Left hindlimb (tissue), 1 donor: Measurements from ENCODE around the gene POLD3.

Experiments
- DNase-seq: peaks from one replicate; pipeline ENCODE4 v3.0.0-alpha.2; 2018

The POLD3 gene

DNA sequence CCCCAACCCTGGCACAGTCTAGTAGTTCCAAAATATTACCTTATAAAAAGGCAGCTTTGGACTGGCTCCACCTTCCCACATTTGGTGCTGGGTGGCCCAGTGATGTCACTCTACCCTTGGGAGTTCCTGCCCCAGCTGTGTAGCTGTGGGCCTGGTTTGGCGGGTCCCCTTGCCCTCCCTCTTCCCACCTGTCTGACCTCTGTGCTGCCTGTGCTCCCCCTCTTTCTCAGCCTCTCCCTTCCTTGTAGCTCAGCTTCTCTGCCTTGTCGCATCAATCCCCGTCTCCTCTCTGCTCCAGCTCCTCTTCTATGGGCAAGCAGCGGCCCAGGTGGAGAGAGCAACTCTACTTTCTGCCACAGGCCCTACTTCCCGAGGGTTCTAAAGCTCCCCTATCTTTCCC is 84.2 kb downstream of the POLD3 start:
- DNase-seq = no peak

DNA sequence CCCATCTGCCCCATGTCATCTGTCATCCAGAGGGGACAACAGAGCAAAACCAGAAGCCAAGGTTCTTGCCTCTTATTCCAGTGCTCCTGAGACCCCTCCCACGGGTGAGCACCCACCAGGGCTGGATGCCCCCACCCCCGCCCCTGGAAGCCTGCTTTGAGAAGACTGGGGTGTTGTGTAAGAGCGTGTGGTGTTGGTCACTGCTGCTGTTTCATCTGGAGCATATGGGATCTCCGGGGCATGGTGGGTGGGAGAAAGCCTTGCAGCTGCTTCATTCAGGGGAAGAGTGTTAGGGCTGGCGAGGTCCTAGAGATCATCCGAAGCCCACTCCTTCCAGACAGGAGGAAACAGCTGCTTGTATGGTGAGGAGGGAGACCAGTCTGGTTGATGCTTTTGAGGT is 84.7 kb downstream of the POLD3 start:
- DNase-seq = no peak

DNA sequence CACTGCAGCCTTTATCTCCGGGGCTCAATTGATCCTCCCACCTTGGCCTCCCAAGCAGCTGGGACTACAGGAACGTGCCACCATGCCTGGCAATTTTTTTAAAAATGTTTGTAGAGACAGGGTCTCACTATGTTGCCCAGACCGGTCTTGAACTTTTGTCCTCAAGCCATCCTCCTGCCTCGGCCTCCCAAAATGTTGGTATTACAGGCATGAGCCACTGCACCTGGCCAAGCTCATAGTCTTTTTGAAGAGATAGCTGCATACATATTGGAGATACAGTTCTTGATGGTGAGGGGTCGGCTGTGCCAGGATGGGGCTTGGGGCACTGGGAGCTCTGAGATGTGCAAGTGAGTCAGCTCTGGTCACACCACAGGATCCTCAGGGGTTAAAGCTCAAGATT is 85.7 kb downstream of the POLD3 start:
- DNase-seq = no peak

DNA sequence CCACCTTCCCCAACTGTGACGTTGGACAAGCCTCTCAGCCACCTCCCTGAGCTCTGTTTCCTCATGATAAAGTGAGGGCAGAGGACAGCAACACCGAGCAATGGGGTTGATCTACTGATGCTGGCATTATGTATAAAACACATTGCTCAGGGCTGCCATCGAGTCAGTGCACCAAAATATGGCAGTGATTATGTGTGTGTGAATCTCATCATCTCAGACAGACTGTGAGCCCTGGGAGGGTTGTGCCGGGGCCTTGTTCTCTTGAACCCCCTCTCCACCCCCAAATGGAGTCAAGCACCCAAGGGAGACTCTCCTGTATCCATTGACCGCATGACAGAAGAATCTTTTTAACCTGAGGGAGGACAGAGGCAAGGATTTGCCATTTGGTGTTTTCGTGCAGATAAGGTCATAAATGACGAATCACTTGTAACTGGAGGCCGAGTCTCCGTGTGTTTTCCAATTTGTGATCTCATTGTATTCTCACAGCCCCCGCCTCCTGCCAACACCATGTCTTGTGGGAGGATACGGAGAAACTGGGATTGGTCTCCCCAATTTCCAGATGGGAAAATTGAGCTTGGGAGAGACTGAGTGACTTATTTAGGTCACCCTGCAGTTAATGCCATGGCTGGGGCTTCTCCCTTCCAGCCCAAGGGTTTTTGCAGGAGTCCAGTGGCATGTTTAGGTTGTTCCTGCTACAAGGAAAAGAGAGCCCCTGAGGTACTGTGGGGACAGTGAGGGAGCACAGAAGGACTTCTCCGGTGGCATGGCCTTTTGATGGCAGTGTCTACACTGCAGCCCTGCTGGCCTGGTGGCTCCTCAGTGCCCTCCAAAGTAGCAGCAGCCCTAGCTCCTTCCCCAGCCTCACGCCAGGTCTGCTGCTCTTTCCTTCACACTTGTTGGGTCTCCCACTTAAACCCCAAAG is 86.5 kb downstream of the POLD3 start:
- no peak for DNase-seq

DNA sequence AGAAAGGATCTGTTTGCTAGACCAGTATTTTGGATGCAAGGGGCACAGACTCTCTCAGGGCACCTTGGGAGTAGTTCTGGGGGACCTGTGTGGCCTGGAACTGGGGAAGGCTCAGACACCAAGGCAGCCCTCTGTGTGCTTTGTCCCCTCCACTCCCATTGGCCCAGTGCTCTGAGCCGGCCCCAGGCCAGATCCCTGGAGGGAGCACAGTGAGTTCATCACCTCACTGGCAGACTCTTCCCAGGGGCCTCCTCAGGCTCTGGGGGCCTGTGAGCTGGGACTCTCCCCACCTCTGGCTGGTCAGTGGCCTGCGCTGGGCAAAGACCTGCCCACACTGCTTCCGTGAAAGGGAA is 87.1 kb downstream of the POLD3 start:
- no peak for DNase-seq

DNA sequence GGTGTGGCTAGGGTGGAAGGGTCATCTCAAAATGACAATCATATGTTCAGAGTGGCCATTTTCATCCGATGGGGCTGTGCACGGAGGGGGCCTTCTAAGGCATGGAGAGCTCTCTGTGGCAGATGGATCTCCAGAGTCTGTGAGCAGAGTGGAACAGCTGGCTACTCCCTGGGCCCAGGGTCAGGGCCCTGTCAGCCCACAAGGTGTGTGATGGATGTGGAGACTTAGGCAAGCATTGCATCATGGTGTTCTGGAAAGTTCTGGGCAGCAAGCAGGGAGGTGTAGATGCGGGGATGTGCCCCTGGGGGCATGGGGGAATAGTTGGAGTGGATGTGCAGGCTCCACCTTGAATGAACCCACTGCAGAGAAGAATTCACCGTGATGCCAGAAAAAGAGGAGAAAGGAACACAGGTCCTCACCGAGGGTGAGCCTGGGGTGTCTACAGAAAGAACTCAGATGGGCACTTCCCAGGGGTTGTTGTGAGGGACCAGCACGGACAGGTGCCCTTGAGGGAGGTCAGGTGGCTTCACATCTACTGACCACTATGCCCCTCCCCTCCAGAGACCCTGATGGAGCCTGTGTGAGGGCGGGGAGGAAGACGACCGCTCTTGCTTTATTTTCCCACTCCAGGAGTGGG is 87.8 kb downstream of the POLD3 start:
- DNase-seq = no peak

DNA sequence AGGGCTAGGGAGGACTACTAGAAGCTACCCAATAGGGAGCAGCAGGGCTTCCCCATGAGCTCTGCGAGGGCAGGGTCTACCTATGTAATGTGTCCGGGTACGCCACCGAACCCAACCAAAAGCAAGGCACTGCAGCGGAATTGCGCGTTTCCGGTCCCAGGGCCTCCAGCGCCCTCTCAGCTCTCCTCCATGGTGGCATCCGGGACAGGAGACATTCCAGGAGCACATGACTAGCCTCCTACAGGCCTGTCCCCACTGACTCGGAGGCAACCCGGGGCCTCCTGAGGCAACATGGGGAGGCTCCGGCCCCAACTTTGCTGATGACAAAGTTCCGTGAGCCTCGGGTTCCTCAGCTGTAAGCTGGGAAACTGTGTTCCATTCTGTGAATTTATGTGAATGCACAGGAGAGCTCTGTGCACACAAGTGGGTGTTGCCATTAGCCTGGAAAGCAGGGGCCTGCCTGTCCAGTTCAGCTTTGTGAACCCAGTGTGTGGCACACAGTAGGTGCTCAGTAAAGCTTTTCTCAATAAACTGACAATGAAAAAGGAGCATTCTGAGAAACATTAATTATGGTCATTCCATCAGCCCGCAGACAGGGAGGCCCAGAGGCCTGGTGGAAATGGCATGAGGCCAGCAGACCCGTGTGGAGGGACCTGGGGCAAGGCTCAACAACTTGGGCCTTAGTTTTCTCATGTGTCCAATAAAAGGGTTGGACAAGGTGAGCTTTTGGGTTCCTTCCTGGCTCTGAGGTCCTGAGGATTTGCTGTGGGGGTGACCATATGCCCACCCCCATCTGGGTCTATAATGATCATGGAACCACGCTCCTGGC is 88.5 kb downstream of the POLD3 start:
- DNase-seq = no peak

DNA sequence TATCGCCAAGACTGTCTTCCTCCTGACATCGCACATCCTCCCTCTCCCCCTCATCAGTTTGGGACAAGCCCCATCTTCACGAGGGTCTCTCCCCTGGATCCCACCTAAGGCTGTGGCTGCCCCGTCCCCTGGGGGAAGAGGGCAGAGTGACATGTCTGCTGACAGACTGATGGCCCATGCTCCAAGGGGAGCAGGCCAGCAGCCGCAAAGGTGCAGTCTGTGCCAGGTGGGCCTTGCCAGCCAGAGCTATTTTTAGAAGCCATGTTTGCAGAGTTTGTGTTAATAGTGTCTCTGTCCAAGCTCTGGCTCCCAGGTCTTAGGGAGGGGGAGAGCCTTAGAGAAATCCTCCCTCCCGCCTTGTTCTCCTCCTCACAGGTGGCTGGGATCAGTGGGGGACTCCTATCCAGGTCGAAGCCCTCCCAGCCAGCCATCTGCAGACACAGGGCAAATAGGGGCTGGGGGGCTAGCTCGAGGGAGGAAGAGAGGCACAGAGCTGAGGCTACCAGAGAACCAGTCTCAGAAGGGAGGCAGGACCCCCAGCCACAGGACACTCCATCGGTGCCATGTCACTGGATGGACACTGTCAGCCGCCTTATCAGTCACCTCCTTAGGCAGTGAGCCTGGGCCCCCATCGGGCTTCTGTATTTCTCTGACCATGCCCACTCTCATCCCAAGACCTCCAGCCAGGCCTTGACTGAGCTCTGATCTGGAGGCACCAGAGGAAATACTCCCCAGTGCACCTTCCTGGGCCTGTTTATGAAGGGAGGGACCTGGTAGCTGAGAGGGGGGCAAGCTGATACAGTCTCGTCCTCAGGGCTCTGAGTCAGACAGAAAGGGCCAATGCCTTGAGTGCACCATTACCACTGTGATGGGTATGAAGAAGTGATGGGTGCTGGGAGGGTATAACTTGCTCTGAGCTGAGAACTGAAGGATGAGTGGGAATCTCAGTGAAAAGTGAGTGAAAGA is 89.6 kb downstream of the POLD3 start:
- peak; percentile 75 for DNase-seq

DNA sequence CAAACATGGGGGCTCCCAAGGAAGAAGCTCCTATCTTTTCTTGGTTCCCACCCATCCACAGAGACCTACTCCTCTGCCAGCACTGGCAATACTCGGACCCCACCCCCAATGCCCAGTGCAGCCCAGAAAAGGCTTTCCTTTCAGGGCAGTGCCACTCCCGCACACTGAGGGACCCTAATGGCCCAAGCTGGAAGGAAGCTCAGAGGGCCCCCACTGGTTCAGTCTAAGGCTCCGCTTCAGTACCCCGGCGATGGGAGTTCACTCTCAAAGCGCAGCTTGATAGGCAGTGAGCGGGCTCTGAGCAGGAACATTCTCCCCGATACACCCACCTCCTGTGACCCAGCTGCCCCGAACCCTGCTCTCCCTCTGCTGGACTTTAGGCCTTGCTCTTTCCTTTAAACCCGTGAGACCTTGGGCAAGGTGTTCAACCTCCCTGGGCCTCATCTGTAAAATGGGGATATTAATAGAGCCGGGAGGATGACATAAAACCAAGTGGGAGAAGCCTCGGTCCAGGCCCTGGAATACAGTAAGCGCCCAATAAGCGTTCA is 90.4 kb downstream of the POLD3 start:
- DNase-seq = no peak

DNA sequence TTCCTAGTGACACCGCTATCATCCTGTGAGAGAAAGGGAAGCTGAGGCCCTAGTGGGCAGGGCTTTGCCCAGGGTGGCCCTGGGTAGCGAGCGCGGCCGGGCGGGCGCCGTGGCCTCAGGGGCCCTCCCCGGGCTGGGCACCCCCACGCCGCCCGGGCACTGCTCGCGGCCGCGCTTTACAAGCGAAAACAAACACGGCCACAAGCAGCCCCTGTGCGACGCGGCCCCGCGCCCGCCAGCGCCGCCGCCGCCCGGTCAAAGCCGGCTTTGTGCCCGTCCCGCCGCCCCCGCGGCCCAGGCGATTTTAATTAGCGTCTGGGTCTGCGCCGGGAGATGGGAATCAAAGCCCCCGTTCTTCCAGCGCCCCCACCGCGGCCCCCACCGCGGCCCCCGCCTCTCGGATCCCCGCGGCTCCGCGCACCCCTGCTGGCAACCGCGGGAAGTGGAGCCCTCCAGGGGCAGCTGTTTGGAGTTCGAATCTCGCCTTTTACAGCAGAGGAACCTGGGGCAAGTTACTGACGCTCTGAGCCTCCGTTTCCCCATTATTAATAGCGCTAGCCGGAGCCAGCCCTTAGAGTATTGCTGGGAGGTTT is 91.0 kb downstream of the POLD3 start:
- peak; percentile 77 for DNase-seq

DNA sequence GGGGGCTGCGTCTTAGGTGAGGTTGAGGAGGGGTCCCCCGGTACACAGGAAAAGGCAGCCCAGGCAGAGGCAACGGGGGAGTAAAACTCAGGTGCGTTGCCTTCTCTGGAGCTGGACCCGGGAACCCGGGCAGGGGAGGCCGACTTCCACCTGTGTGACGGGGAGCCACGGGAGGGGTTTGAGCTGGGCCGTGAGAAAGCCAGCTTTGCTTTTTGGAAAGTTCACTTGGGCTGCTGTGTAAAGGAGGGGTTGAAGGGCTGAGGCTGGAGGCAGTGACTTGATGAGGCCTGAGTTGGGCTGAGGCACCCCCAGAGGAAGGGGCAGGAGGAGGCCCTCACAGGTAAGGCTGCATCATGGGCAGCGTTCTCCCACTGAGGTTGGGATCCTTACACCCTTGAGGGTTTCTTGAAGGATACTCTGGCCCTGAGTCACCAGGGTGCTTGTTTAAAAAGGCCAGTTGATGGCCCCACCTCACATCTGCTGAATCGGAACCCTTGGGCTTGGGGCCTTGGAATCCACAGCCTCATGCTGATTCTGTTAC is 91.6 kb downstream of the POLD3 start:
- no peak for DNase-seq

DNA sequence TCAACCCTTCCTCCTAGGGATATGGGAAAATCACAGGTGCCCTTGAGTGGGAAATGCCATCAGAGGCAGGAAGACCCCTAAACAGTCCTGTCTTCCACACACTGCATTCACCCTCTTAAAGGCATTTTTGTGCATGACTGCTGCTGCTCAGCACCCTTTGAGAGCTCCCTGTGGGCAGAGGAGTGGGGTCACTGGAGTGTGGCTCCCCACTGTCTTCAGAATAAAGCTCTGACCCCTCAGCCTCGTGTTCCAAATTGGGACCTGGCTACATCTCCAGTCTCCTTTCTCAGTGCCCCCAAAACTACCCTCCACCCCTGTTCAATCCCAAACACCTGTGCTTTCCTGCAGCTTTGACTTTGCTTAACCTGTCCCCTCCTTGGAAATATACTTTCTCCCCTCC is 92.3 kb downstream of the POLD3 start:
- no peak for DNase-seq

DNA sequence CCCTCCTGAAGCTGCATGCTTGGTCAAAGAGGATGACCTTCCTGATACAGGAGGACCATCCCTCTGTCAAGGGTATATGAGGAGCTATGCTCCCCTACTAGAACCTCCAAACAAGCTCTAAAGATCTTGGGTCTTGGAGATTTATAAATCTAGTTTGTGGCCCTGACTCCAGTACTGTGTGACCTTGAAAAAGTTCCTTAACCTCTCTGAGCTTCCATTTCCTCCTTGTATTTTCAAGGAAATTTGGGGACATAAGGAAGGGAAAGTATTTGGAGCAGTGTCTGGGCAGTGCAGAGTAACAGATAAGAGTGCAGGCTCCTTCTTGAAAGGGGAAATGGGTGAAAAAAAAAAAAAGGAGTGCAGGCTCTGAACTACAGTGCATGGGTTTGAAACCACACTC is 93.0 kb downstream of the POLD3 start:
- DNase-seq = no peak

DNA sequence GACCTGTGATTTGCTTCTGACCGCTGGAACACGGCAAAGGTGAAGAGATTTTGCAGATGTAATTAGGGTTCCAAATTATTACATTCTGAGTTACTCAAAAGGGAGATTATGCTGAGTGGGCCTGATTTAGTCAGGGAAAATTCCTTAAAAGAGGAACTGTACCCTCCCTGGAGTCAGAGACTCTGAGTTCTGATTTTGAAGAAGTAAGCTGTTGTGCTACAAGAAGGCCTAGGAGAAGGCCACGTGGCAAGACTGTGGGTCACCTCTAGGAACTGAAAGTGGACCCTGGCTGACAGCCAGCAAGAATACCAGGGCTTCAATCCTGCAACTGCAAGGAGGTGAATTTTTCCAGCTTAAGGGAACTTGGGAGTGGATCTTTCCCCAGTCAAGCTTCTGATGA is 93.5 kb downstream of the POLD3 start:
- DNase-seq = no peak

DNA sequence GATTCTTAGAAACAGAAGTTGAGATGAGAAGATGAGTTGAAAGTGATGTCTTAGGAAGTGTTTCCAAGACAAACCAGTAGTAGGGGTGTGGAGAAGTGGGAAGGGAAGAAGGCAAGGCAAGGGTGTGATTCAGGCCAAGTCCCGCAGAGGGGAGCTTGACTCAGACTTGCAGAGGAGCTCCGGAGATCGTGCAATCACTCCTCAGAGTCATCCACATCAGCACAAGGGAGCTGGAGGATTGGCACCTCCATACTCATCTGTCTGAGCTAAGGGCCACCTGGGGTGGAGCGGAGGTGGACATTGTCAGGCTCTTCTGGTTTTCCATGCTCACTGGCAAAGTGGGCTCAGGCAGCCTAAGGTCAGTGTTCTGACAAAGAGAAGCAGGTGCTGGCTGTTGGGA is 94.4 kb downstream of the POLD3 start:
- no peak for DNase-seq

DNA sequence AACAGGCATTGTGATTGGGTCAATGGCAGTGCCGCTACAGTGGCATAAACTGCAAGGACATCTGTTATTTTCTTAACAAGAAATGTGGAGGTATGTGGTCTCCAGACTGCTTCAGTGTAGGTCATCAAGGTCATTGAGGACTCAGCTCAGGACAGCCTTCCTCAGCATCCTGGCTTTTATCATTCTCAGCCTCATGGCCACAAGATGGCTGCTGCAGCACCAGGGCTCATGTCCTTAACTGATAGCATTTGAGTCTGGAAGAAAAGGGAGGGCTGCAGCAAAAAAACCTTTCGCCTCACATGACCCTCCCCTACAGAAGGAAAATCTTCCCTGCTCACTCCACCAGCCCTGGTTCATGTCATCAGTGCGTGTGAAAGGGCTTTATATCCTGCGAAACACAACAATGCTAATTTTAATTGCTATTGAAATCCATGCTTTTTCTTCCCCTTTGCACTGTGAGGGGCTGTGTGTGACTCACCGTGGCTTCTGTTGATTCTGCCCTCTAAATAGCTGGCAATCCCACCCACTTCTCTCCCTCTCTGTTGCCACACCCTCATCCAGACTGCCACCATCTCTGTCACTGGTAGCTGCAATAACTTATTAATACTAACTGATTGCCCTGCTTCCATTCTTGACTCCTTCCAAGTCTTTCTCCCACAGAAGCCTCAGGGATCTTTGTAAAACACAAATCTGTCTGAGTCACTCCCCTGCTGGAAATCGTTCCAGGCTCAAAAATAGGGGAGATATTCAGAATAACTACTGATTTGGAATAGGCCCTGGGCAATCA is 95.0 kb downstream of the POLD3 start:
- no peak for DNase-seq

DNA sequence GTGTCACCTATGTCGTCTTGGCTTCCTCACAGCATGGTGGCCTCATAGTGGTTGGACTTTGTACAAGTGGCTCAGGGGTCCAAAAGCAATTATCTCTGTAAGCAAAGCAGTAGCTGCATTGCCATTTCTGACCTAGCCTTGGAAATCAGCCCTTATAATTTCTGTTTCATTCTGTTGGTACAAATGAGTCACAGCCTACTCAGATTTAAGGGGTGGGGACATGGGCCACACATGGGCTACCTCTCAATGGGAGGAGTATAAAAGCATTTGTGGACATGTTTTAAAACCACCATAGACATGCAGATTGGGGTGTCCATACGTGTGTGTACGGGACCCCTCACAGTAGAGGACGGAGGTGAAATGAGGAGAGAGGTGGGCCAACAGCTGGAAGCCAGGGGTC is 97.3 kb downstream of the POLD3 start:
- DNase-seq = no peak

DNA sequence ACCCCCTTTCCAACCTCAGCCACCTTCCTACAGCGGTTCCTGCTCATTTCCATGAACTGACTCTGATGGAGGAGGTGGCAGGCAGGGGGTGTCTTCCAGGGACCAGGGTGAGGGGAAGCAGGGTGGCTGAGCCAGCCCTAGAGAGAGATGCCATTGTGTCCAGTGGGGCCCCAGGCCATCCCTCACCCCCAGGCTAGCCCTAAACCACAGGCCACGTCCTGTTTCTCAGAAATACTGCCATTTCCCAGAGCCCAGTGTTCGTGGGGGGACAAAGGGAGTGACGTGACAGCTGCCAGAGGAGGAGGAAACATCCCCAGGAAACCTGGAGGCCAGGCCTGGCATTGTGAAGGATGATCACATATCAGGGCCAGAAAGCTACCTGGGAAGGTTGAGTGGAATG is 99.4 kb downstream of the POLD3 start:
- DNase-seq = no peak
